ENCODE measurements around the gene ZNF236. TPM values are rescaled to one million over a fixed set of nuclear protein-coding genes. Genes with fewer than 3 reads are reported as not detected.

Gene ZNF236
- total RNA-seq, 2 experiments from 2014 or later: 13.1 to 13.5 TPM

- ChIA-PET CTCF (no interaction called here), POLR2A (no interaction called here)
Measured at GRCh38 chr18:76889091-76889699, 66.8 kb downstream of the ZNF236 start.

GRCh38 chr18:76892832-76893231 is 70.5 kb downstream of the ZNF236 start:
- POLR2A ChIA-PET: no interaction called here
- CTCF ChIA-PET: no interaction called here

GRCh38 chr18:76894566-76895346 is 72.4 kb downstream of the ZNF236 start:
- ChIA-PET CTCF (no interaction called here), POLR2A (no interaction called here)

- ChIA-PET POLR2A (no interaction called here), CTCF (no interaction called here)
Measured at GRCh38 chr18:76895498-76895897, 73.1 kb downstream of the ZNF236 start.

- CTCF ChIA-PET: no interaction called here
- POLR2A ChIA-PET: no interaction called here
Measured at GRCh38 chr18:76896677-76897076, 74.3 kb downstream of the ZNF236 start.

GRCh38 chr18:76897257-76897656 is 74.9 kb downstream of the ZNF236 start:
- ChIA-PET CTCF (no interaction called here), POLR2A (no interaction called here)

GRCh38 chr18:76903386-76903785 is 81.0 kb downstream of the ZNF236 start:
- CTCF ChIA-PET: interaction anchor here (0.9 kb wide), 1 partner anchor 101 kb away, joined by 3 read pairs; no protein-coding TSS in a partner anchor
- POLR2A ChIA-PET: no interaction called here

- CTCF ChIA-PET: no interaction called here
- POLR2A ChIA-PET: no interaction called here
Measured at GRCh38 chr18:76905821-76906220, 83.5 kb downstream of the ZNF236 start.

- ChIA-PET CTCF (no interaction called here), POLR2A (no interaction called here)
Measured at GRCh38 chr18:76908277-76908676, 85.9 kb downstream of the ZNF236 start.

GRCh38 chr18:76909439-76909838 is 87.1 kb downstream of the ZNF236 start:
- CTCF ChIA-PET: no interaction called here

GRCh38 chr18:76911440-76911839 is 89.1 kb downstream of the ZNF236 start:
- ChIA-PET POLR2A (no interaction called here), CTCF (no interaction called here)

More at GRCh38 chr18:76909439-76909838, 87.1 kb downstream of the ZNF236 start:
- POLR2A ChIA-PET: no interaction called here

- CTCF ChIA-PET: no interaction called here
- POLR2A ChIA-PET: no interaction called here
Measured at GRCh38 chr18:76913583-76913982, 91.2 kb downstream of the ZNF236 start.

- ChIA-PET POLR2A (no interaction called here), CTCF (no interaction called here)
Measured at GRCh38 chr18:76914314-76914713, 92.0 kb downstream of the ZNF236 start.

- POLR2A ChIA-PET: no interaction called here
Measured at GRCh38 chr18:76914796-76915195, 92.4 kb downstream of the ZNF236 start.

GRCh38 chr18:76915456-76915855 is 93.1 kb downstream of the ZNF236 start:
- ChIA-PET CTCF (interaction anchor here (0.6 kb wide), 1 partner anchor 113 kb away, joined by 4 read pairs; no protein-coding TSS in a partner anchor), POLR2A (no interaction called here)

More at GRCh38 chr18:76914796-76915195, 92.4 kb downstream of the ZNF236 start:
- CTCF ChIA-PET: no interaction called here

GRCh38 chr18:76920974-76921373 is 98.6 kb downstream of the ZNF236 start:
- ChIA-PET CTCF (interaction anchor here (1.7 kb wide), 1 partner anchor 63 kb away, joined by 5 read pairs; no protein-coding TSS in a partner anchor), POLR2A (no interaction called here)

GRCh38 chr18:76922107-76922506 is 99.8 kb downstream of the ZNF236 start:
- ChIA-PET CTCF (interaction anchor here (0.9 to 1.2 kb wide), 2 partner anchors 20 to 101 kb away, joined by 4 to 6 read pairs; no protein-coding TSS in a partner anchor), POLR2A (no interaction called here)

- CTCF ChIA-PET: interaction anchor here (1.9 kb wide), 1 partner anchor 60 kb away, joined by 7 read pairs; no protein-coding TSS in a partner anchor
- POLR2A ChIA-PET: no interaction called here
Measured at GRCh38 chr18:76923485-76924085, 101.2 kb downstream of the ZNF236 start.

GRCh38 chr18:76925501-76925900 is 103.1 kb downstream of the ZNF236 start:
- ChIA-PET CTCF (interaction anchor here (1.9 kb wide), 1 partner anchor 58 kb away, joined by 7 read pairs; no protein-coding TSS in a partner anchor), POLR2A (no interaction called here)

- POLR2A ChIA-PET: no interaction called here
- CTCF ChIA-PET: no interaction called here
Measured at GRCh38 chr18:76927223-76927725, 104.9 kb downstream of the ZNF236 start.
